GM18858 (cell line): ENCODE results near the gene GMDS.

Experiments used
- ATAC-seq: cut with Tn5 transposase; IDR thresholded peaks from one replicate; pipeline ENCODE4 v1.9.1; 2021; ENCODE audit not compliant: unreplicated experiment

GMDS gene

DNA sequence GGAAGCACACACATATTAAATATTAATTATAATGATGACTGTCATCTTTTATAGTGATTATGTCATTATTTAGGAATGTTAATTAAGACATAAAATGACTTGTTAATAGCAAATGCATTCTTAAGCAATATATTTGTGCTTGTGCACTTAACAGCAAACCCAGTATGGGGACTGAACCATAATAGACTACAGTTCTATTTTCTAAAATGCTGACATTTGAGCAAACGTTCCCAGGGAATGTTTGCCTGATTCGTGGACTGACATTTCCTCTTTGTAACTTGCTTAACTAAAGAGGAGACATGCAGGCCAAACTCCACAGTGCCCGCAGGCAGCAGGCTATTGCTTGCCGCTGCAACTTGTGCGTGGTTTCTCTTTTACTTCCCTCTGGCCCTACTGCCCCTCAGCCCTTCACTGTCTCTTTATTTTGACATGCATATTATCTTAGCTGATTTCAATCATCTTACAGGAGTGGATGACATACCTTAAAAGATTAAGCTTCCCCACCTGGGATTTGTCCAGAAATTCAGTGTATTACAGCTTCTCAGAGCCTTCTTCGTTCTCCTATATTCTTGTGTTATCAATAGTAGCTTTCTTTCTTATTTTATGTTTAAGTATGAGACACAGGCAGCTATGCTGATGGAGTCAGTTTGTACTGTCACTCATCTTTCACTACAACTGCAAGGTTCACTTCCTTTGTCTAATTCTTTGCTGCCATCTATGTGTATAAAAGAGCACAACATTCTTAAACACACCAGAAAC lies 141.5 kb downstream of the GMDS start:
- ATAC-seq = no peak

DNA sequence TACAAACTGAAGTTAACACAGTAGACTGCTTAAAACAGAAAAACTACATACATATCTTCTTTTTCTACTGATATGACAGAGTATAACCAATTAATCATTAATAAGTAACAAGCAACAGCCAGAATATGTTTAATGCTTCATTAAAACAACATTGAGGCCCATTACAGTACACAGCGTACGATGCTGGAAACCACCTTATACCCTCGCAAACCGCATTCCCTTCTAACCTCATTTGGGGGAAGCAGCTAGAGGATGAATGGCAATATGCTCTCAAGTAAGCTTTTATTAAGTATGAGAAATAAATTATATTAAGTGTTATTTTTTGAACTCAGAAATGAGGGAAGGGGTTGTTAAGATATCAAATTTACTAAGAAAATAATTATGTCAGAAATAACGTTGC lies 142.4 kb downstream of the GMDS start:
- no peak for ATAC-seq

- ATAC-seq = no peak
Observed at GRCh38 chr6:2102316-2102883, 143.0 kb downstream of the GMDS start.

GRCh38 chr6:2101213-2101612 lies 144.2 kb downstream of the GMDS start:
- ATAC-seq = no peak

- no peak for ATAC-seq
Observed at GRCh38 chr6:2099870-2100269, 145.5 kb downstream of the GMDS start.

- no peak for ATAC-seq
Observed at GRCh38 chr6:2097464-2097863, 147.9 kb downstream of the GMDS start.

DNA sequence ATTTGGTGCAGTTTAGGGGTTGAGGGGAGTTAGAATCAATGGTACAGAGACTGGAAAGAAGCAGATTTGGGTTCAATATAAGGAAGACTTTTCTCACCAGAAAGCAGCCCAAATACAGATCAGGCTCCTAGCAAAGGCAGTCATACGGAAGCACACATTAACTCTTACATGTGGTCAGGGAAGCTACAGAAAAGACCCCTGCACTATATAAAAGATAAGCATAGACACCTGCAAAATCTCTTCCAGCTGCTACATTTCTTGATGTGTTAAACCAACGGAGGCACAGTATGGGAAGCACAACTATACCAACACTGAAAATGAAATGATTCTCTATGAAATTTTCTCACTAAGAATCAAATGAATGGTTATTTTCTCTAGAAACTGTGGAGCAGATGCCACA lies 150.8 kb downstream of the GMDS start:
- ATAC-seq = no peak

DNA sequence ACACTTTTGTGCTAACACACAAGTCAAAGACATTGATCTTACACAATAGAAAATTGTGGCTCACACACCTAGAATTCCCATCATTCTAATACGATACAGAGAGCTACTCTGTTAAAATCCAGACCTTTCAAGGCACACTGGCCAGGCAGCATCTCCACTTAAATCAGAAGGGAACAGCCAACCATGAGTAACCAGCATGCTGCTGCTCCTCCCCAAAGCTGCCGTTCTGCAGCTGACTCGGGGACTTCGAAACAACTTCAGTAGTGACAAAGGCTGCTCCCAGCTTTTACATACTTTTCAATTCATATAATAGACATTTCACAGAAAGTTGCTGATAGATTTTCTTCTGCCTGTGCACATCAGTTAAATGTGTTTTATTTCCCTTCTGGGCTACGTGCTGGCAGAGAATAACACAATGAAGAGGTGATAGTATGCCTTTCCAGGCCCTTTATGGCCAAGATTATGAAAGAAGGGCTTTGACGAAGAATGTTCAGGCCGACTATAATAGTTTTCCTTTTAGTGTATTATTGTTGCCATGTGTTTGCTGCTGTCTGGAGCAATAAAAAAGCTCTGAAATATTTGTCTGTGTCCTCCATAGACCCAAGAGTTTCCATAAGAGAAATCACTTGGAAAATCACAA lies 159.0 kb downstream of the GMDS start:
- ATAC-seq = no peak

- no peak for ATAC-seq
Observed at GRCh38 chr6:2085657-2086056, 159.7 kb downstream of the GMDS start.

DNA sequence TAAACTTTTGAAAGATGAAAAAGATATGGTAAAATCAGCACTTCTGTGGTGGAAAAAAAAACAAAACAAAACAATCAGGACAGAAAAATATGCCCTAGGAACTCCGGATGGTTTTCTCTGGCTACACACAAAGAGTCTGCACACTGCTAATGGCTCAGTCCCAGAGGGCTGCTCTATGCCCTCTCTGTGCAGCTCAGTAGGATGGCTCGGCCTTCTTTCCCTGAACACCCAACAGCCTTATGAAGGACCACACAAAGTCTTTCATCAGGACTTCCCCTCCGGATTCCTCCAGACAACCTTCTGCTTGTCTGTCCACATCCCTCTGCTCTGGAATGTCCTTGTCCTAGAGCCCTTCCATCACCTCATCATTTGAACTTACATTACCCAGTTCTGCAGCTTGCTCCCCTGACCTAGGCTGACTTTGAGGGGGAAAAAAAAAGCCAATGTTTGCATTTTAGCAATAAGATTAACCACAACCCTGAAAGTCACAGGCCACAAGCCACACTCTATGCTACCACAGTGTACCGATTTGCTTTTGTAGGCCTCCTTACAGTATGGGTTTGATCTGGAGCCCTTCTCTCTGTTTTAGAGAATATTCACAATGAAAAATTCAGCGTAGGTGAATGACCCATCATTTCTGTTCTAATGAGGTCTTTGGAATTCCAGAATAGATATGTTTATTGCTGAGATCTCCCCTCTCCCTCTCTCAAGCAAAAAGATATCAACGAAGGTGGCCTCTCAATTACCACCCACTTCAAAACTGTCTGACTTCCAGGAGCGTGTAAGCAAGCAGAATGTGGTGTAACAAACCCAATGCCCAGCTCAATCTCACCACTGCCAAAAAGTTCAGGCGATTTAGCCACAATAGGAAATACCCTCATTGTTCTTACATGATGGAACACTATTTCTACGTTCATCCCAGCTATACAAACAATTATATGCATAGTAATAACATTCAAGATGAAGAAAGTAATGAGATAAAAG lies 164.0 kb downstream of the GMDS start:
- peak; percentile 84 for ATAC-seq

GRCh38 chr6:2078888-2079287 lies 166.5 kb downstream of the GMDS start:
- ATAC-seq = no peak

DNA sequence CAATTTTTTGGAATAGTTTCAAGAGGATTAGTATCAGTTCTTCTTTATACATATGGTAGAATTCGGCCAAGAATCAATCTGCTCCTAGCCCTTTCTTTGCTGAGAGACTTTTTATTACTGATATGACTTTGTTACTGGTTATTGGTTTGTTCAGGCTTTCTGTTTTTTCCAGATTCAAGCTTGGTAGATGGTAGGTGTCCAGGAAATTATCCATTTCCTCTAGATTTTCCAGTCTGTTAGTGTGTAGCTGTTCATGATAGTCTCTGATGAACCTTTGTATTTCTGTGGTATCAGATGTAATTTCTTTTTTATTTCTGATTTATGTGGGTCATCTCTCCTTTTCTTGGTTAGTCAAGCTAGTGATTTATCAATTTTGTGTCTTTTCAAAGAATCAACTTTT lies 167.6 kb downstream of the GMDS start:
- ATAC-seq = no peak

- no peak for ATAC-seq
Observed at GRCh38 chr6:2073476-2073875, 171.9 kb downstream of the GMDS start.

- no peak for ATAC-seq
Observed at GRCh38 chr6:2072453-2072852, 173.0 kb downstream of the GMDS start.

- no peak for ATAC-seq
Observed at GRCh38 chr6:2063547-2063946, 181.9 kb downstream of the GMDS start.

GRCh38 chr6:2061880-2062279 lies 183.5 kb downstream of the GMDS start:
- no peak for ATAC-seq

DNA sequence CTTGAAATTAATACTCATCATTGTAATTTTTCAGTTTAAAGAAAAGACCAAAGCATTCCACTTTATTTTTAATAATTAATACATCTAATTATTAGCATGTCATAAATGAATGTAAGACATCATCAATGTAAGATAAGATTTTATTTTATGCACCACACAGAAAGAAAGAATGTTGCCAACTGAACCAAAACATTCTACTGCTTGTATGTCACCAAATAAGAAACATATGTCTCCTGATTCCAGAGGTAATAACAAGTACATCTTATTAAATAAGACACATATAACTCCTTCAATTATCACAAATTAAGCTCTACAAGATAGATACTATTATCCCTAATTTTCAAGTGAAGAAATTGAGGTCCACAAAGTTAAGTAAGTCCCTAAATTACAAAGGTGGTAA lies 189.5 kb downstream of the GMDS start:
- ATAC-seq = no peak

GRCh38 chr6:2055143-2055542 lies 190.3 kb downstream of the GMDS start:
- ATAC-seq = no peak

GRCh38 chr6:2054516-2055067 lies 190.8 kb downstream of the GMDS start:
- no peak for ATAC-seq

- ATAC-seq = no peak
Observed at GRCh38 chr6:2053691-2054090, 191.7 kb downstream of the GMDS start.

- ATAC-seq = no peak
Observed at GRCh38 chr6:2047855-2048254, 197.6 kb downstream of the GMDS start.
